GM21526 (cell line): ENCODE results near the gene FAM72B.
"Not testable (repeated sequence)": the region's sequence is repeated elsewhere in the genome, so short reads cannot be mapped to it uniquely, and the experiment has no call there.

Experiments used
- ATAC-seq: cut with Tn5 transposase; IDR thresholded peaks from one replicate; pipeline ENCODE4 v1.9.1; 2021; ENCODE audit warnings: moderate library complexity; ENCODE audit not compliant: unreplicated experiment, low FRiP score

The FAM72B gene

DNA sequence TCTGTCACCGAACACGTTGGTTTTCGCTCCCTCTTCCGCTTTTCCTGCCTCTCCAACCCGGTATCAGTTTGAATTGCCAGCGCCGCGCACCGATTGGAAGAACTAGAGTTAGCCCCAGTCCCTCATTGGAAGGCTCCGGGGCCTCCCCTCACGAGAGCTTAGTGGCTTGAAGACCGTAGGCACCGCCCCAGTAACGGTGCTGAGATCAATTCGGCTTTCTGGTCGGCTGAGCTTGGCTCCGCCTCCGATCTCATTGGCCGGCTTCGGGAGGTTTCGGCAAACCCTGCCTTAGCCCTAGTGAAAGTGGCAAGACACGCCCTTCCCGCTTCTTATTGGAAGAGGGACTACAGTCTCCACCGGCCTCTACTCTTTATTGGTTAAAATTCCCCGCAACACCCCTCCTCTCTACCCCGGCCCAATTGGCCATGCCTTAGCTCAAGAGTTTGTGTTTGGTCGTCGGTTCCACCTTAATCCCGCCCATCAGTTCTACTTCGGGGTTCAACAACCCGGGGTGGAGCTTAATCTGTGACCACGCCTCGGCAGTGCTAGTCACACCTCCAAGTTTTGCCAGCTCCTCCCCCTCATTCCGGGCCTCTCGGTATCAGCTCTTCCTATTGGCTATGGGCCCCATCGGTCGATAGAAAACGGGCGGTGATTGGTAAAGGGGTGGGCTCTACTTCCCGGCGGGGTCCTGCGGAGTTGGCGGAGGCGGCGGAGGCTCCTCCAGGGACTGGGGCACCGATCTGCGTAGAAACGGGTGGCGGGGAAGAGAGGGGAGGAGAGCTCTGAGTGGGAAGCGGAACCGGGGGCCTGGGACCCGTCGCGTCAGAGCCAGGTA lies at the start of gene FAM72B, which contains the start of gene SRGAP2C:
Gene FAM72B (minus strand): TSS at position 51 of the 838 bp plus-strand sequence. CDS start 851 bp downstream, outside the sequence.
Gene SRGAP2C (plus strand): TSS at position 686 of the 838 bp plus-strand sequence. CDS start 2,472 bp downstream, outside the sequence.
- peak; percentile 86 for ATAC-seq

DNA sequence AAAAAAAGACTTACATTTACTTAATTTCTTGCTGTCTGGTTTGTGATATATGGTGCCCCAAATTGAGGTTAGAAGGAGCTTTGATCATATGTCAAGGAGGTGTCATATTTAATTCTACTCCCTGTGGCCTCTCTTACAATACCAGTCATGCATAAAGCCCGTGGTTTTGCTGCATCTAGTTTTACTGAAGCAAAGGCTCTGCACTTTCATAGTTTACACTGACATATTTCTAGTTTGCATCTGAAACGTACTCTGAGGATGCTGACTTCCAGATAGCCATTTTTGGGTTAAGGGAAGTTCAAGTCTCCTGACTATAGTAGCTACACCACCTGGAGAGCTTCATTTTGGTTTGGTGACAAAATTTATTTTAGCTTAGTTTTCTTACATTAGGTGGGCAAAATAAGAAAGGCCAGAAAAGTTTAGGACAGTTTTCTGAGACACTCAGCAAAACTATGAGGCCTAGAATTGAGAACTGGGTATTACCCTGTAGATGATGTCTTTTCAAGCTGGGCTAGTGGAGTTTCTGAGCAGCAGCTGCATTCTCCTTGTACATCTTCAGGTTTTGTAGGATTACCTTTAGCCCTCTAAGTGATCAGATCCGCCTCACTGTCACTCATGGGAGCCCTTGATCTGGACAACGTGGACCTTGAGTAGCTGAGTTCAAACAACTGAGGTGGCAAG lies 48.4 kb upstream of the FAM72B start:
- ATAC-seq, result not testable (repeated sequence)

DNA sequence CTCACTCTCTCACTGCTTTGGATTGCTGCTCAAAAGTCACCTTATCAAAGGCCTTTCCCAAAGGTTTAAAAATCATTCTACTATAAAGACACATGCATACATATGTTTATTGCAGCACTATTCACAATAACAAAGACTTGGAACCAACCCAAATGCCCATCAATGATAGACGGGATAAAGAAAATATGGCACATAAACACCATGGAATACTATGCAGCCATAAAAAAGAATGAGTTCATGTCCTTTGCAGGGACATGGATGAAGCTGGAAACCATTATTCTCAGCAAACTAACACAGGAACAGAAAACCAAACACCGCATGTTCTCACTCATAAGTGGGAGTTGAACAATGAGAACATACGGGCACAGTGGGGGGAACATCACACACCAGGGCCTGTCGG lies 46.5 kb upstream of the FAM72B start:
- not testable (repeated sequence) for ATAC-seq

DNA sequence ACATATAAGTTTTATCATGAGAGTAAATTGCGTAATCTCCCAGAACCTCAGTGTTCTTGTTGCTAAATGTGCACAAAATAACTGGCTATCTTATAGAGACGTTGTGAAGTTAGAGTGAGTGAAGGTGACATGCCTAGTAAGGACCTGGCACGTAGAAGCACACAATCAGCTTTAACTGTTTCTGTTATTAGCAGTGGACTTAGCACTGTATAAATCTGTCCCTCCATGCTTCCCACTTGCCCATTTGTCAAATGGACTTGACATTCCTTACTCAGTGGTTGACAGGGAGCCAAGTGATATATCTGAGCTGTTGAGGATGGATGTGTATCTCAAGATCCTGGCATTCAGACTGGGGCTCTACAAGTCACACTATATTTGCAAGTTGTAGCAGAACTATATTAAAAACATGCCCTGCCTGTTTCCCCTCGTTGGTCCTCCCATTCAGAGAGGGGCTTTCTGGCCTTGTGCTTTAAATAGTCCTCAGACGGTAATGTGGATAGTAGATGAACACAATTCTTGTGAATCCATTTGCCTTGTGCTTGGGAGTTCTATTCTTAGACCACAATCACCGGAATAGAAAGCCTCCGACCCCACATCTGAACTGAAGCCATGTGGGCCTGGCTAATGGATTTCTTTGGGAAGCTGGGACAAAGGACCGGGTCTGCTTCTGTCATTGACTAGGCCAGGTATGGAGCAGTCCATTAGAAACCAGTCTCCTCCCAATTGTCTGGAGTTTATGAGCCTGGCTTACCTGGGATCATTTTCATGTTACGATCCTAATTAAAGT lies 43.6 kb upstream of the FAM72B start:
- ATAC-seq, result not testable (repeated sequence)

DNA sequence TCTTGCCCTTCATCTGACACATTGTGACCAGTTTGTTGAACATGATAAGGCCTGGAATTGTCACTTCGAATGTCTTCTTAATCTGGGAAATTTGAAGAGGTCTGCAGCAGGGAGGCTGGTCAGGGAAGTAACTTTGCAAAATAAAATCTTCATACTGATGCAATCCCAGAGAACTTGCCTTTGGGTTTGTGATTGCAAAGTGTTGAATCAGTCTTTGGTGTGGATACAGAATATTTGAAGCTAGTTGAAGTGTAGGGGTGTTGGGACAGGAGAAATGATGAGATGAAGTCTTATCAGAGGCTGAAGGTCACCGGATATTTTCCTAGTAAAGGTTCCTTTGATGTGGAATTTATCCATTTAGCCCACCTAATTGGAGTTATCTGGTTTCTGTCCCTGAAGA lies 42.8 kb upstream of the FAM72B start:
- not testable (repeated sequence) for ATAC-seq

DNA sequence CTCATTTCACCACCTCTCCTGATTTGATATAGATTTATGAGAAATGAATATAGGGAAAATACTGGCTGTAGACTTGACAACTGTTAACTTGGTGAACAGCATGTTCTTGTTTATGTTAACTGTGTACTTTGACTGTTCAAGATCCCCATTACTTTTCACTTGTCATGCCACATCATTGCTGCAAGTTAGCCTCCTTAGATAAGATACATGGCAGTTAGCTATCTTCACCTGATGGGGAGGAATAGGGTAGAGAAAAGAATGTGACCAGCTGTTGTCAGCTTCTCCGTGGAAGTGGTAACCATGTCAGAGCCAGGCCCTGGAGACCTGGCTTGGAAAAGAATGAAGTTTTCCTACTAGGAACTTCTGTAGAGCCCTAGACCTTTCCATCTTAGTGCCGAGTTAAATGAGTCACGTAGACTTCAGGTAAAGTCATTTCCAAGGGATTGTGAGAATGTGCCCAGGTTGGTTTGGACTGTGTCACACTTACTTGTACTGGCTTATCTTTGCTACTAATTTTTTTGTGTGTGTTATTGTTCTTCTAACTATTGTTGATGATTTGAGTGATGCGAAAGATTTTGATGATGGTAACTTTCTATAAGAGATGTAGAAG lies 42.3 kb upstream of the FAM72B start:
- ATAC-seq, result not testable (repeated sequence)

DNA sequence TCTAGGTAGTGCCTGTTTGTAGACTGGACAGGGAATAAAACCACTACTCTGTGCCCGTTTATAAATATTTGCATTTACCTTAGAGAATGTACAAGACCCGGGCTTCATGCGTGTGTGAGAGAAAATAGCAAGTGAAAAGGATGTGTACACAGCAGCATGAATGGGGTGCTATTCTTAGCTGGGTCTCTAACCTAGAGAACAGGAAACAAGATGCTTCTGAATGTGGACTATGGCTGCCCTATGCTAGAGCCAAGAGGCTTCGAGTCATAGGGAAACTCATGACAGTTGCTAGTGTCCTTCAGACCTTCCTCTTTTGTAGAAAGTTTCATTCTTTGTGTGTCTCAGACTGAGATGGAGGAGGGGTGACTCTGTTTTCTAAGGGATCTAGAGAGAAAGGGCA lies 40.6 kb upstream of the FAM72B start:
- ATAC-seq, result peak; percentile 98

DNA sequence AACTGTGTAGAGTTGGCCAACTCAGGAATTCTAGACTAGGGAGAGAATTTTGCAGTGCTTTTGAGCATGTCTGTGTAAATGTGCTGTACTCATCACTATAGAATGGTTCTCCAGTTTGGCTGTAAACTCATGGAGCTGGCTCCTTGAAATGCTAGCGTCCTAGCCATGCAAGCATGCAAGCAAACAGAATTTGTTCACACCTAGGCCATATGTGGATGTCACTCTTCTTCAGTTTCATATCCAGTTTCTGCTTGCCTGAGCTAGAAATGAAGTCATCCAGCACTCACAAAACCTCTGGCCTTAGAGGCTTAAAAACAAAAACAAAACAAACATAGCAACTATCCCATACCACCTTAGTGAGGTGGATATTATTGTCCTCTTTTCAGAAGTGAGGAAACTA lies 37.6 kb upstream of the FAM72B start:
- not testable (repeated sequence) for ATAC-seq

DNA sequence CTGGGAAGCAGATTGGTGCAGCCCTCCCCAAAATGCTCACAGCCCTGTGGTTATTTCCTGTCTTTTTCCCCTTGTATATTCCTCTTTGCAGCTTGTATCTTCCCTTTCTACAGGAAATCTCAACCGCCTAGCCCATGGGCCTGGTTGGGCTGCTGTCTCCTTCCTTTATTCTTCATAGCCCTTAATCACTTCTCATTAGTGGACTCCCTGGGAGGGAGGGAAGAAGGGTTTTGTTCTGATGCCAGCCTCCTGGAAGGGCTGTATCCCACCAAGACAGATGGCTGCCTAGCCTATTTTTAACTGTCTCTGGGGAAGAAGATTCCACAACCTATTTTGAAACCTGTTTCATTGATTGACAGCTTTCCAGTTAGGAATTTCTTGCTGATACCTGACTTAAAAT lies 32.5 kb upstream of the FAM72B start:
- ATAC-seq, result not testable (repeated sequence)

DNA sequence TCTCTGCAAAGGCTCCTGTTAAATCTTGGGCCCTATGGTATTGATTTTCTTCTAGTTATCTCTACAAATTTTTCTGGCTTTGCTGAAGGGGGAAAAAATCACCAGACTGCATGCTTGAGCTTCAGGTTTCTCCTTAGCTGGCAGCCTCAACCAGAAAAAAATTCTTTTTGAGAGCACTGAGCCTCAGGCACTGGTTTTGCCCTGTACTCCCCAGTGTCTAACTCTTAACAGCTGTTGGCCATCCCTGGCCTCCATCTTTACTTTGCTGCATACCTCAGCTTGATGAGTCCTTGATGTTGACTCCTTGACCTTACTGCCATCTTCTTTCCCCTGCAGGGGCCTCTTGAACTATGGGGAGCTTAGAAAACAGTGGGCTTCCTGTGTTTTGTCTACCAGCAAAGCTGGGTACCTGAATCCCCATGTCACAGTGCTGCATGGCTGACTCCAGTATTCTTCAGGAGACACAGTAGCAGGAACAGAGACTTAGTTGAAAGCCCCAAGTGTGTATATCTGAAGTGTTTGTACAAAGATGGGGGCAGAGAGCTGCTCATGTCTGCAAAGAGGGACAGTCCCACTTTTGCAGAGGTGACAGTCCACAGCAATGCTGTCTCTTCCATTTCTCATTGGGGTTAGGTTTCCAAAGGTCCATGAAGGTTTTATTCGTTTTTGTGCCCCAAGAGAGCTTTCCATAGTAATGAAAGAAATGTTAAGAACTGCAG lies 31.7 kb upstream of the FAM72B start:
- ATAC-seq, result not testable (repeated sequence)

DNA sequence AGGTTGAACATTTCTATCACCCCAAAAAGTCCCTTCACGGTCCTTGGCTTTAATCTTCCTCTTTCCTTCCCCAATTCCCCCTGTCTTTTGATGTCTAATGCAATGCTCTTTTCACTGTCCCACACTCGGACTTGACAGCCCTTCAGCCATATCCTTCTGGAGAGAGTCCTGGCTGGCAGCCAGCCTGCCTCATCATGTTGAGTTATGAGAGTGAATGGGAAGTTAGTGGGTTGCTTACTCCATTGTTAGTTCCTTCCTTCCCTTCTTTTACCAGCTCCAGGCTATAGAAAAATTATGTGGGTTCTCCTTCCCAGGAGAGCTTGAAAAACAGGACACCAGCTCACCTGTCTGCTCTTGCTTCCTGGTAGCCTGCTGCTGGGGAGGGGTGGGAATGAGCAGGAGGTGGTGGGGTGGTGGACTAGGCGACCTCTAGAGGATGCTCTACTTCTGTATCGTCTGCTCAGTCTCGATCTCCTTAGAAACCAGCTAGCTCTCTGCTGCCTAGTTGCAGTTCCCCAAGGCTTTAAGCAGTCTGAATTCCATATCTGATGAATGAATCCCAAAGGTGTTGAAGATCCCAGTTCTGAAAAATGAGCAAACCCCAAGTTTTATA lies 30.5 kb upstream of the FAM72B start:
- ATAC-seq, result not testable (repeated sequence)

DNA sequence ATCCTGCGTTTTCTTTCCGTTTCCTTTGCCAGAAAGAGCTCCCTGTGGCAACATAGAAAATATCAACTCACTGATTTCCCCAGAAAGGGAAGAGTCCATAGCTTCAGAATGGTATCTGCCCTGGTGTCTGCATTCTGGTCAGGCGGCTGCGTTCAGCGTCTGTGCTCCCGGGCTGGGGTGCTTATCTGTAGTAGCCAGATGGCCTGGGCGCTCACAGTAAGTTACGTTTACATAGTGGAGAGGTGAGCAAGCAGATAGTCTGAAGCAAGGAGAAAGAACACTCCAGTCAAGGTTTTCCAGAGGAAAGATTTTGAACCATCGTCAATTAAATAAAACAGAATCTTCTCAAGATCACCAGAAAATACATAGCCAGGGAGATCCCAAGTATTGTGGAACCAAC lies 29.4 kb upstream of the FAM72B start:
- not testable (repeated sequence) for ATAC-seq

DNA sequence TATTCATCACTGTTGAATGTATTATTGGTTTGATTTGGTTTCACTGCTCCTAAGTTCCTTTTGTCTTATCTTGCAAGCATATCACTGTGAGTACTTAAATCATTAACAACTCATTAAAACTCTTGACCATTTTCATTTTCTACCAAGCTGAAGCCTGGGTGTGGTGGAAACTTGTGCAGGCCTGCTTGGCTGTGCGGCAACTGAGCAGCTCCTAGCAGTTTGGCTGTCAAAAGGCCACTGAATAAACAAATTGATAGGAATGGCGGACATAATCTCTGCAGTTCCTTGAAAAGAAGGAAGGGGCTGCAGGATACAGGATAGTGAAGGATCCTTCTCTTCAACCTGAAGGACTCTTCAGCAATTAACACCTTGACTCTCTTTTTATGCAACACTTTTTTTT lies 26.6 kb upstream of the FAM72B start:
- not testable (repeated sequence) for ATAC-seq

DNA sequence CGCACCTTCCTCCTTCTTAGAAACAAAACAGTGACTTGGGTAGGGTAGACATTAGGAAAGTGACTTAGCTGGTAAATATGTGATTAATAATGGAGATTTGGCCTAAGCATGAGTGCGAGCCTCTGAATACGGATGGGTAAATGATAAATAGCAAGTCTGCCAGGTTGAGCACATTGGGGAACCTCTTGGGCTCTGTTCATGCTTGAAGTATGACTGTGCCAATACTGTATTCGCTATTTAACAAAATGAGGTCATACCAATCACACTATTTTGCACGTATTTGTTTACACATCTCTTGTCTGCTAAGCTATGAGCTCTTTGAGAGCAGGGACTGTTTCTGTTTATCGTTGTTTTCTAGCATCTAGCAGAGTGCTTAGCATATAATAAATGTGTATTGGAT lies 24.2 kb upstream of the FAM72B start:
- ATAC-seq, result not testable (repeated sequence)

DNA sequence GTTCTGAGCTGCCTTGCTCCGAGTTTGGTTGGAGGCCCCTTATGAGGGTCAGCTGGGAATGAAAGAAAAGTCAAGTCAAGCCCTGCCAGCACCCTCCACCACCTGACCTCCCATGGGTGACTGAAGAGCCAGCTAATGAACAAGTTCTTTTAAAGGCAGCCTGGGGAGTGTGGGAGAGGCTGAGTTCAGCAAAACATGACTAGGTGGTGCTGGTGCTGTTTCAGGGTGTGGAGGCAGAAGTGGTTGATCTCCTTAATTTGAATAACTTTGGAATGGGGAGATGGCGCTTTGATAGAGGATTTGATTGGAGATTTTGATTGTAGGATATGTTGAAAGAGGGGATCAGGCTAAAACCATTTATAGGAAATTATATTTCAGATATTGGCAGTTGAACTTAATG lies 23.2 kb upstream of the FAM72B start:
- not testable (repeated sequence) for ATAC-seq

DNA sequence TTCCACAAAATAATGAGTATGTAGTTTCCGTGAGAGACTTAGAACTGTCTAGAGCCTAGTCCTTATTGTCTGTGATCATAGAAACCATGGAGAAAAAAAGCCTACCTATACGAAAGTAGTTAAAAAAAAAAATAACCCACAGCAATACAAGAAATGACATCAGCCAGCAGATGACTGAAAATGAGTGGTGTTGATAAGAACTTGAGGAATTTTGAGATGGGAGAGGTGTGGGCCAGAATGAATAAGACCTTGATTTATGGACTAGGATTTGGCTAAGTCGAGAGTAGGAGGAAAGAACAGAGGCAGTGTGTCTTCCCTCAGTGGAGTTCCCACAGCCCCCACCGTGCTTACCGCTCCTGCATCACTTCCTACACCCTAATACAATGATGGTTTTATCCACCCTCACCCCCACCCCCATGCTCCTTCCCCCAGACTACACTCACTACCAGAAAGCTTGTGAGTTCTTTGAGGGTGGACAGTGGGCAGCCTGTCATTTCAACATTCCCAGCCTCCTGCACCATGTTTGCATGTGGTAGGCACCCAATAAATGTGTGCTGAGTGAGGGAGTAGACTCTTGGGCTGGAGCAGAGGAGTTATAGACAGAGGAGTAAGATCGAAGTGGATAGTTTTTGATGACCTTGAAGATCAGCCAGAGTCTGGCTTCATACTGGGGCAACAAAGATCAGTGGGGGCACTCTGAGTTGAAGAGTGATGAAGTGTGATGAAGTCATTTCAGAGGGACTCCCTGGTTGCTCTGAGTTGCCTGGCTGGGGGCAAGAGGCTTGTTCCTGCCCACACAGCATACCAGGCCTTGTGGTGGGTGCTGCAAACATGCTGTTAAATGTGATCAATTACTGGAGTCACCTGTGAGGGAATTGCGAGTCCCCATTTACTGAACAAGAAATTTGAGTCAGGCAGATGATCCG lies 21.9 kb upstream of the FAM72B start:
- ATAC-seq, result not testable (repeated sequence)

DNA sequence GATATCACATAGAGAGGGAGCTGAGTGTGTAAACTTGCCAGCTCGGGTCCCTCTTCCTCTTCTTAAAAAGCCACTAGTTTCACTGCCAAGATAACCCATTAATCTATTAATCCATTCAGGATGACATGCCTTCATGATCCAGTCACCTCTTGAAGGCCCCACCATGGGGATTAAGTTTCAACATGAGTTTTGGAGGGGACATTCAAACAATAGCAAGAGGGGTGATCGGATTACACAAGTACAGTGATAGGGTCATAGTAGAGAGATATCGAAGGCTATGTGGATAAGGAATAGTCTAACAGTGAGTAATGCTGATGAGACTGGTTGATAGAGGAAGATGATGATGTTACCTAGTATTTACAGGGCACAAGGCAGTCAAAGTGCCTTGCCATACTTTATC lies 18.8 kb upstream of the FAM72B start:
- not testable (repeated sequence) for ATAC-seq
